Neural crest cell (in vitro differentiated cells): ENCODE results near the gene PDGFA. TPM values are rescaled to one million over a fixed set of nuclear protein-coding genes. Genes with fewer than 3 reads are reported as not detected.

Source experiments
- DNase-seq: peaks from one replicate; pipeline ENCODE4 v3.0.0; 2021; ENCODE audit warnings: low read depth, mixed read lengths, low spot score
- H3K27ac Mint-ChIP-seq: one replicate; pipeline ENCODE4 v1.8.0; 2021; ENCODE audit warnings: mild to moderate bottlenecking, mixed read lengths; ENCODE audit not compliant: unreplicated experiment
- H3K27me3 Mint-ChIP-seq: 2 replicates; pipeline ENCODE4 v1.8.0; 2021; ENCODE audit warnings: low read depth, mild to moderate bottlenecking, mixed read lengths
- H3K36me3 Mint-ChIP-seq: 2 replicates; pipeline ENCODE4 v1.8.0; 2021; ENCODE audit warnings: low read depth, mild to moderate bottlenecking, mixed read lengths
- H3K4me1 Mint-ChIP-seq: 2 replicates; pipeline ENCODE4 v1.8.0; 2021; ENCODE audit warnings: mixed read lengths
- H3K4me3 Mint-ChIP-seq: one replicate; pipeline ENCODE4 v1.8.0; 2021; ENCODE audit warnings: mild to moderate bottlenecking, mixed read lengths
- H3K9me3 Mint-ChIP-seq: 2 replicates; pipeline ENCODE4 v1.8.0; 2021; ENCODE audit warnings: mixed read lengths
- total RNA-seq: library from RNA; stranded (reverse); gene quantifications from 2 replicates; pipeline ENCODE4 v1.2.1, GENCODE V29; 2021
- TF ChIP-seq, protein P1 (sequence below): fragments of 200-600 bp; sonication (generic); conservative IDR thresholded peaks from 2 replicates; pipeline ENCODE4 v1.5.0; 2021; ENCODE audit warnings: antibody characterized with exemption, mild to moderate bottlenecking

Gene PDGFA
- total RNA-seq, 1 donor from 2014 or later: 0.82 TPM

GRCh38 chr7:564176-564865 lies 44.7 kb upstream of the PDGFA start:
- Mint-ChIP-seq H3K27me3 (no peaks in the 10 kb centered on the region), H3K36me3 (no peaks in the 10 kb centered on the region), H3K4me1 (no peaks in the 10 kb centered on the region), H3K4me3 (no peak overlapping the region), H3K9me3 (no peaks in the 10 kb centered on the region), H3K27ac (no peak overlapping the region)
- TF ChIP-seq, protein P1, sequence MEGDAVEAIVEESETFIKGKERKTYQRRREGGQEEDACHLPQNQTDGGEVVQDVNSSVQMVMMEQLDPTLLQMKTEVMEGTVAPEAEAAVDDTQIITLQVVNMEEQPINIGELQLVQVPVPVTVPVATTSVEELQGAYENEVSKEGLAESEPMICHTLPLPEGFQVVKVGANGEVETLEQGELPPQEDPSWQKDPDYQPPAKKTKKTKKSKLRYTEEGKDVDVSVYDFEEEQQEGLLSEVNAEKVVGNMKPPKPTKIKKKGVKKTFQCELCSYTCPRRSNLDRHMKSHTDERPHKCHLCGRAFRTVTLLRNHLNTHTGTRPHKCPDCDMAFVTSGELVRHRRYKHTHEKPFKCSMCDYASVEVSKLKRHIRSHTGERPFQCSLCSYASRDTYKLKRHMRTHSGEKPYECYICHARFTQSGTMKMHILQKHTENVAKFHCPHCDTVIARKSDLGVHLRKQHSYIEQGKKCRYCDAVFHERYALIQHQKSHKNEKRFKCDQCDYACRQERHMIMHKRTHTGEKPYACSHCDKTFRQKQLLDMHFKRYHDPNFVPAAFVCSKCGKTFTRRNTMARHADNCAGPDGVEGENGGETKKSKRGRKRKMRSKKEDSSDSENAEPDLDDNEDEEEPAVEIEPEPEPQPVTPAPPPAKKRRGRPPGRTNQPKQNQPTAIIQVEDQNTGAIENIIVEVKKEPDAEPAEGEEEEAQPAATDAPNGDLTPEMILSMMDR: no peak
- DNase-seq: no peak

DNA sequence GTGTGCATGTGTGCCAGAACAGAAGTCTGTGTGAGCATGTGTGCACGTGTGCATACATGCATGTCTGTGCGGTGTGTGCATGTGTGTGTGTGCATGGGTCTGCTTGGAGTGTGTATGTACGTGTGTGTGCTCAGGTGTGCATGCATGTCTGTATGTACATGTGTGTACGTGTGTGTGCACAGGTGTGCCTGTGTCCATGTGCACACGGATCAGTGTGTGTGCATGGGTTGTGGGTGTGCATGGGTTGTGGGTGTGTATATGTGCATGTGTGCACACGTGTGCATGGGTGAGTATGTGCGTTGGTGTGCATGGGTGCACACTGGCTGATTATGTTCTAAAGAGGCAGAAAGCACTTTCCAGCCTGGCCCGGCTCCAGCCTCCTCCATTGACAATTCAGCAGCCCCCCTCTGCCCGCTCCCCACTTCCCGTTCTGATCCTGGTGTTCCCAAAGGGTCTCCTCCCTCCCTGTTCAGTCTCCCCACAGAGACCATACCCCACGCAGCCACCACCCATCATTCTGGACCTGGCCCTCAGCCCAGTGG lies 44.1 kb upstream of the PDGFA start:
- DNase-seq: no peak
- Mint-ChIP-seq H3K4me1 (no peaks in the 10 kb centered on the region), H3K27ac (no peak overlapping the region), H3K4me3 (no peak overlapping the region), H3K36me3 (no peaks in the 10 kb centered on the region), H3K9me3 (no peaks in the 10 kb centered on the region), H3K27me3 (no peaks in the 10 kb centered on the region)
- TF ChIP-seq, protein P1: no peak

DNA sequence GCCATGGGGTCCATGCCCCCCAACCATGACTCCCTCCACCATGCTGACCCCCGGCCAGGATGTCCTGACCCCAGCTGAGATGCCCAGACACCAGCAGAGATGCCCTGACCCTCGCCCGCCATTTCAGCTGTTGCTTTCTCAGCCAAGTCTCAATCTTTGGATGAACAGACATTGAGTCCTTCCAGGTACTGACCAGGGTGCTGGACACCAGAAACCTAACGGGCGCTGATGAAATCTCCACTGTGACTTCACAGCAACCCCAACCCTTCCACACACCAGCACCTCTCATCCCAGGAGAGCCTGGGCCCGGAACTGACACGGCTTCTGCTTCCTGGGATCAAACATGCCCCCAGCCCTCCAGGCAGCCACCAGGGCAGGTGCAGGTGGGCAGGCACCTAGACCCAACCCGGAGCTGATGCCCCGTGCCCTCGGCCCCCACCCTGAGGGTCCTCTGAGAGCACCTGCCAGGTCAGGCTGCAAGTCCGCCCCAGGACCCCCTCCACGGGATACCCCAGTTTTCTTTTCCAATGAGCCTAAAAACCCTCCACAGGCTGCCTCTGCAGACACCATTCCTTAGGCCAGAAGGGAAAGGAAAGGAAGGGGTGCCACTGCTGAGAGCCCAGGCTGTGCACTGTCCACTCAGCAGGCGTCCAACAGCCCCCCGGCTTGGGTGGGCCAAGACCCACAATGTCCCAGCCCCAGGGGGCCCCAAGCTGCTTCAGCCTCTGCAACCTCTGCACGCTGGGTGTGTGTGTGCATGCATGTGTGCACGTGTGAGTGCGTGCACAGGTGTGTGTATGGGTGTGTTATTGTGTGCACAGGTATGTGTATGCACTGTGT lies 43.4 kb upstream of the PDGFA start:
- Mint-ChIP-seq H3K27me3 (no peaks in the 10 kb centered on the region), H3K27ac (peak overlapping the region; percentile 84), H3K4me3 (no peak overlapping the region), H3K9me3 (no peaks in the 10 kb centered on the region), H3K36me3 (no peaks in the 10 kb centered on the region), H3K4me1 (no peaks in the 10 kb centered on the region)
- TF ChIP-seq, protein P1: no peak
- DNase-seq: no peak

- Mint-ChIP-seq H3K27me3 (no peaks in the 10 kb centered on the region), H3K4me3 (no peak overlapping the region), H3K27ac (no peak overlapping the region), H3K36me3 (no peaks in the 10 kb centered on the region), H3K9me3 (no peaks in the 10 kb centered on the region), H3K4me1 (no peaks in the 10 kb centered on the region)
- TF ChIP-seq, protein P1: no peak
- DNase-seq: no peak
These were observed 42.7 kb upstream of the PDGFA start for GRCh38 chr7:562374-562675.

GRCh38 chr7:561631-562373 lies 42.2 kb upstream of the PDGFA start:
- TF ChIP-seq, protein P1: no peak
- Mint-ChIP-seq H3K27me3 (no peaks in the 10 kb centered on the region), H3K36me3 (no peaks in the 10 kb centered on the region), H3K4me3 (no peak overlapping the region), H3K9me3 (no peaks in the 10 kb centered on the region), H3K27ac (no peak overlapping the region), H3K4me1 (no peaks in the 10 kb centered on the region)
- no peak for DNase-seq
